ENCODE results near the gene GPR156.

The GPR156 gene

DNA sequence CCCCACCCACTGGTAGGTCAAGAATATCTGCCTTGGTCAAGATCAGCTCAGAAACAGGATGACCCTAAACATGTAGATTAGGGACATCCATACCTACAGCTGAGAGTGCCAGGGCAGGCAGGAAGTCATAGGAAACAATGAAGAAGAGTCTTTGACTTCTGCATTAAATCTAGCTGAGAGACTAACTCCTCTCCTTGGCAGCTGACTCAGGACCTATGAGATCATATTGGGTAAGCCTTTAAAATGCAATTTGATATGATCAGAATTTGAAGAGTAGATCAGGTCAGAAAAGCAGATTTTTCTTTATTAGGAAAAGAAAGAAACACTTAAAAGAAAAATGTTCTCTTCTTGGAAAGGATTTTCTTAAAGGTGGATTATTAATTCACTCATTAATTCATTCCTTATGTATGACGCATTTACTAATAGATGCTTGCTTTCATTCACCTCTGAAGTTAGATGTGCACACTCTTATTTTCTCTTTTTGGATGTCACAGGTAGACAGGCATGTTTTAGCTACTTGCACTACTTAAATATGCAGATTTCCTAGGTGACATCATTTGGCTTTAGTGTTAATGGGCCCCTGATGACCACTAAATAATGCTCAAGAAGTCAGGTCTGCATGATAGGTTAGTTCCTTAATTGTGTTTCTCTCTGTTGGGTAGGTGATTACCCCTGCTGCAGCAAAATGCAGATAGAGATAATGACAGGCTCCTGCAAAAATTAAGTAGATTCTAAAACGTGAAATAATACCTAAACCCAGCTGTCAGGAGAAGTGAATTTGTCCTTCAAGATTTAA, 155.1 kb downstream of the GPR156 start:
- POLR2A ChIA-PET: interaction anchor here (1.0 kb wide), 1 partner anchor 34 kb away, joined by 3 read pairs; no protein-coding TSS in a partner anchor
- CTCF ChIA-PET: no interaction called here
- DNase-seq (ENCODE audit: extremely low spot score): no peak
- TF ChIP-seq ZNF384 (IDR thresholded peaks at IDR 0.05) (no peak), SP1 (IDR thresholded peaks at IDR 0.05) (no peak), ARNT (IDR thresholded peaks at IDR 0.05) (no peak), L3MBTL2 (conservative IDR thresholded peaks at IDR 0.05) (no peak), LEF1 (IDR thresholded peaks at IDR 0.05; ENCODE audit: borderline replicate concordance) (no peak), PKNOX1 (IDR thresholded peaks at IDR 0.05) (no peak), ELF4 (IDR thresholded peaks at IDR 0.05) (no peak), NFRKB (IDR thresholded peaks at IDR 0.05) (no peak), BHLHE40 (IDR thresholded peaks at IDR 0.05; ENCODE audit: borderline replicate concordance) (no peak), FOXM1 (IDR thresholded peaks at IDR 0.05; ENCODE audit: borderline replicate concordance) (no peak), TARDBP (IDR thresholded peaks at IDR 0.05) (no peak)

- POLR2A ChIA-PET: interaction anchor here (1.0 kb wide), 1 partner anchor 33 kb away, joined by 3 read pairs; no protein-coding TSS in a partner anchor
- CTCF ChIA-PET: no interaction called here
- no peak for DNase-seq (ENCODE audit: extremely low spot score)
- TF ChIP-seq ZNF384 (IDR thresholded peaks at IDR 0.05) (no peak), ELF4 (IDR thresholded peaks at IDR 0.05) (no peak), L3MBTL2 (conservative IDR thresholded peaks at IDR 0.05) (no peak), NFRKB (IDR thresholded peaks at IDR 0.05) (no peak), HDGF (IDR thresholded peaks at IDR 0.05; ENCODE audit: borderline replicate concordance) (no peak), SP1 (IDR thresholded peaks at IDR 0.05) (no peak)
Observed at GRCh38 chr3:120129051-120129450, 156.0 kb downstream of the GPR156 start.

DNA sequence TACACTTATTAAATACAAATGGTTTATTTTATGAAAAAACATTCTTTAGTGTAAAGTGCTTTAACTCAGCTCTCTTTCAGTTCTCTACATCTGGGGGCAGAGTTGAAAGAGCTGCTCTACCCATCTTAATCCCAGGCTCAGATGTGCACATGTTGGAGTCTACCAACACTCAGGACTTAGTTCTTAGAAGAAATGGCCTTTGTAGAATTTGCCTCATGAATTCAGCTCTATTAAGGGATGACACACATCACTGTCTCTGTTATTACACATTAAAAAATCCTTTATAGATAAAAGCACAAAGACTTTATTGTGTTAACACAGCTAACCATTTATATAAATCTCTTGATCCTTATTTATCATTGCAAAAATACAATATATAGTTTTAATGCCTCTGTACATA, 159.0 kb downstream of the GPR156 start:
- TF ChIP-seq PKNOX1 (IDR thresholded peaks at IDR 0.05) (no peak), ZNF384 (IDR thresholded peaks at IDR 0.05) (no peak), SP1 (IDR thresholded peaks at IDR 0.05) (no peak), L3MBTL2 (conservative IDR thresholded peaks at IDR 0.05) (no peak), ARNT (IDR thresholded peaks at IDR 0.05) (no peak), LEF1 (IDR thresholded peaks at IDR 0.05; ENCODE audit: borderline replicate concordance) (no peak), ELF4 (IDR thresholded peaks at IDR 0.05) (no peak), TARDBP (IDR thresholded peaks at IDR 0.05) (no peak), FOXM1 (IDR thresholded peaks at IDR 0.05; ENCODE audit: borderline replicate concordance) (no peak), CTBP1 (IDR thresholded peaks at IDR 0.05; ENCODE audit: borderline replicate concordance) (no peak), HDGF (IDR thresholded peaks at IDR 0.05; ENCODE audit: borderline replicate concordance) (no peak), SUZ12 (IDR thresholded peaks at IDR 0.05) (no peak), FOXK2 (IDR thresholded peaks at IDR 0.05) (no peak), FOXA1 (IDR thresholded peaks at IDR 0.05) (no peak), NFRKB (IDR thresholded peaks at IDR 0.05) (no peak), BHLHE40 (IDR thresholded peaks at IDR 0.05; ENCODE audit: borderline replicate concordance) (no peak)
- ChIA-PET POLR2A (interaction anchor here (1.6 kb wide), 1 partner anchor 31 kb away, joined by 3 read pairs; the partner anchor contains the start of gene GSK3B), CTCF (no interaction called here)
- no peak for DNase-seq (ENCODE audit: extremely low spot score)

- CTCF ChIA-PET: no interaction called here
- TF ChIP-seq CTBP1 (IDR thresholded peaks at IDR 0.05; ENCODE audit: borderline replicate concordance) (no peak), FOXM1 (IDR thresholded peaks at IDR 0.05; ENCODE audit: borderline replicate concordance) (no peak), SUZ12 (IDR thresholded peaks at IDR 0.05) (no peak), FOXK2 (IDR thresholded peaks at IDR 0.05) (no peak), L3MBTL2 (conservative IDR thresholded peaks at IDR 0.05) (no peak), BHLHE40 (IDR thresholded peaks at IDR 0.05; ENCODE audit: borderline replicate concordance) (no peak), ARNT (IDR thresholded peaks at IDR 0.05) (no peak), ELF4 (IDR thresholded peaks at IDR 0.05) (no peak), PKNOX1 (IDR thresholded peaks at IDR 0.05) (no peak), ZNF384 (IDR thresholded peaks at IDR 0.05) (no peak)
- POLR2A ChIA-PET: interaction anchor here (0.6 kb wide), 1 partner anchor 58 kb away, joined by 3 read pairs; no protein-coding TSS in a partner anchor
- DNase-seq (ENCODE audit: extremely low spot score): no peak
Observed at GRCh38 chr3:120119846-120120510, 165.0 kb downstream of the GPR156 start.

All from HEK293T (cell line).